Adrenal gland (tissue), 12 donors: Measurements from ENCODE around the gene DOK6. TPM values are rescaled to one million over a fixed set of nuclear protein-coding genes. Genes with fewer than 3 reads are reported as not detected.

Experiments
- DNase-seq, 7 donors: peaks; one replicate each; pipeline ENCODE4 v3.0.0-alpha.2; 2019 to 2020
- H3K27ac ChIP-seq, 5 donors: fragments of 200-600 bp; sonication (generic) in 4 of 5; 1 replicate in 3 of 5; 2 replicates in 2 of 5; pipeline versions ENCODE4 v1.5.1 to v1.8.0; 2016 to 2020; ENCODE audit warnings: mild to moderate bottlenecking in 1 of 5
- H3K27me3 ChIP-seq: fragments of 200-600 bp; 2 replicates; pipeline ENCODE4 v1.8.0; 2021
- H3K36me3 ChIP-seq, 2 donors: fragments of 200-600 bp; replicated peaks in 1 of 2; 1 replicate in 1 of 2; 2 replicates in 1 of 2; pipeline versions ENCODE4 v1.5.1 to v1.8.0; 2018 to 2022
- H3K4me1 ChIP-seq, 2 donors: fragments of 200-600 bp; replicated peaks in 1 of 2; 1 replicate in 1 of 2; 2 replicates in 1 of 2; pipeline versions ENCODE4 v1.5.1 to v1.8.0; 2018 to 2021
- H3K4me3 ChIP-seq, 4 donors: fragments of 200-600 bp; sonication (generic) in 3 of 4; one replicate each; pipeline ENCODE4 v1.5.1; 2016 to 2018
- H3K9me3 ChIP-seq, 3 donors: fragments of 200-600 bp; sonication (generic) in 1 of 3; replicated peaks in 1 of 3; 1 replicate in 2 of 3; 2 replicates in 1 of 3; pipeline versions ENCODE4 v1.5.1 to v1.8.0; 2016 to 2021
- POLR2A ChIP-seq, 2 donors: fragments of 450-650 bp; IDR thresholded peaks; one replicate each; pipeline ENCODE4 v1.6.1; 2017; ENCODE audit warnings: antibody characterized with exemption in 2 of 2, mild to moderate bottlenecking in 2 of 2, moderate library complexity in 1 of 2
- WGBS, 4 donors: extraction: QIAGEN DNeasy Blood & Tissue Kit in 2 of 4; methylation state at CpG; one replicate each; pipeline versions ENCODE4 v1.1.5 to v1.1.7; 2013 to 2017; 5-methylcytosine and 5-hydroxymethylcytosine counted together
- intact Hi-C, 2 donors: fragments of 100-400 bp; cut with DNase I; formaldehyde crosslinking; loops; one replicate each; pipeline versions ENCODE4 v1.14.1 to v1.15.0; 2022 to 2023
- polyA plus RNA-seq, 3 donors: library from polyadenylated mRNA; stranded (reverse); fragments of 200-250 nt in 2 of 3; fragments of 350-450 nt in 1 of 3; fragmentation: Illumina TruSeq in 1 of 3; extraction: RNeasy Lipid Tissue Mini Kit (QIAGEN cat#74804) in 1 of 3; gene quantifications; one replicate each; pipeline ENCODE4 v1.2.3, GENCODE V29; 2013 to 2014
- total RNA-seq, 9 donors: library from RNA; depleted of rRNA in 4 of 9; stranded (reverse); fragments of >200 nt in 4 of 9; fragments of 120-200 nt in 1 of 9; fragmentation: NEBNext Ultra II Directional in 1 of 9; extraction: Animal tissue kit (Norgen Biotek cat#: 25700) in 1 of 9; gene quantifications; one replicate each; pipeline versions ENCODE4 v1.1.0 to v1.2.4, GENCODE V29; 2013 to 2023
- TF ChIP-seq, protein P1 (sequence below), 6 experiments: fragments of 450-650 bp in 4 of 6; fragments of 200-600 bp in 2 of 6; sonication (generic) in 1 of 6; IDR thresholded peaks; 1 replicate in 5 of 6; 2 replicates in 1 of 6; pipeline versions ENCODE4 v1.5.1 to v1.8.0; 2016 to 2021; ENCODE audit warnings: antibody characterized with exemption in 6 of 6, mild to moderate bottlenecking in 2 of 6, moderate library complexity in 1 of 6
- donor health status: healthy with polysubstance abuse.
- donor health status: Bipolar disorder and iron deficiency.
- donor health status: DM: yes; HTN: yes; CAD: no.
- donor health status: DM: no; HTN: no; CAD: no.
- donor health status: DM: no; HTN: no; CAD: no.
- donor health status: DM: yes; HTN: yes; CAD: no.

The DOK6 gene
- total and polyA plus RNA-seq, 12 donors: 0.24 to 4.5 (median 0.76) TPM

- TF ChIP-seq POLR2A (IDR thresholded peaks at IDR 0.05): no peak
- TF ChIP-seq, protein P1, sequence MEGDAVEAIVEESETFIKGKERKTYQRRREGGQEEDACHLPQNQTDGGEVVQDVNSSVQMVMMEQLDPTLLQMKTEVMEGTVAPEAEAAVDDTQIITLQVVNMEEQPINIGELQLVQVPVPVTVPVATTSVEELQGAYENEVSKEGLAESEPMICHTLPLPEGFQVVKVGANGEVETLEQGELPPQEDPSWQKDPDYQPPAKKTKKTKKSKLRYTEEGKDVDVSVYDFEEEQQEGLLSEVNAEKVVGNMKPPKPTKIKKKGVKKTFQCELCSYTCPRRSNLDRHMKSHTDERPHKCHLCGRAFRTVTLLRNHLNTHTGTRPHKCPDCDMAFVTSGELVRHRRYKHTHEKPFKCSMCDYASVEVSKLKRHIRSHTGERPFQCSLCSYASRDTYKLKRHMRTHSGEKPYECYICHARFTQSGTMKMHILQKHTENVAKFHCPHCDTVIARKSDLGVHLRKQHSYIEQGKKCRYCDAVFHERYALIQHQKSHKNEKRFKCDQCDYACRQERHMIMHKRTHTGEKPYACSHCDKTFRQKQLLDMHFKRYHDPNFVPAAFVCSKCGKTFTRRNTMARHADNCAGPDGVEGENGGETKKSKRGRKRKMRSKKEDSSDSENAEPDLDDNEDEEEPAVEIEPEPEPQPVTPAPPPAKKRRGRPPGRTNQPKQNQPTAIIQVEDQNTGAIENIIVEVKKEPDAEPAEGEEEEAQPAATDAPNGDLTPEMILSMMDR (IDR thresholded peaks at IDR 0.05): no peak
- WGBS, 4 donors: 79 to 95% (median 92%) methylated on average over 1 of the region's 1 CpG
Observed at GRCh38 chr18:69447886-69448285, 47.2 kb downstream of the DOK6 start.

GRCh38 chr18:69455125-69455524, 54.4 kb downstream of the DOK6 start:
- Histone ChIP-seq H3K27ac (no peak overlapping the region), H3K27me3 (no peaks in the 10 kb centered on the region), H3K4me3 (no peak overlapping the region), H3K36me3 (no peaks in the 10 kb centered on the region), H3K4me1 (no peaks in the 10 kb centered on the region), H3K9me3 (no peaks in the 10 kb centered on the region)
- DNase-seq: no peak
- WGBS, 4 donors: 28 to 40% (median 36%) methylated on average over 1 of the region's 1 CpG
- intact Hi-C loops: no loop called here
- TF ChIP-seq, protein P1 (IDR thresholded peaks at IDR 0.05): no peak
- no peak for TF ChIP-seq POLR2A (IDR thresholded peaks at IDR 0.05)

More at GRCh38 chr18:69447886-69448285, 47.2 kb downstream of the DOK6 start:
- intact Hi-C loops: no loop called here
- Histone ChIP-seq H3K9me3 (no peaks in the 10 kb centered on the region), H3K4me1 (no peaks in the 10 kb centered on the region), H3K4me3 (no peak overlapping the region), H3K36me3 (no peaks in the 10 kb centered on the region), H3K27ac (no peak overlapping the region), H3K27me3 (no peaks in the 10 kb centered on the region)
- DNase-seq: no peak

DNA sequence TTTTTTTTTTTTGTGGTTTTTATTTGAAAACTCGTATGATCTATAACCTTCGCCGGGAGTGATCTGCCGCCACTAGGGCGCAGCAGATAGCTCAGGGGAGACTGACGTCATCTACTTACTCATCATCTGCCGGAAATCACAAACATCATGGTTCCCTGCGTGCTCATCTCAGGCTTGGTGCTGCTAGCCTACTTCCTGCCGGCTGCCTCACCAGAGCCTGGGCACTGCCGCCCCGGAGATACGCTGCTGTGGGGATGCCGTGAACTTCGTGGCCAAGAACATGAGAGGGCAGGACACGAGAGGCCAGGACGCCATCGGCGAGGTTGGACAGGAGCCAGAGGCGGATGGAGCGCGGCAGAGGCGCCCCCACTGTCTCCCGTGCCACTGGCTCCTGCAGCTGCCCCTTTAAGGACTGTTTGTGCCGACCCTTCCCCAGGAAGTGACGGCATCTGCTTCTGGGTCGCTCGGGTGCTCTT, 68.8 kb downstream of the DOK6 start:
- no peak overlapping the region for H3K27ac ChIP-seq
- no peaks in the 10 kb centered on the region for H3K9me3 ChIP-seq
- TF ChIP-seq, protein P1 (IDR thresholded peaks at IDR 0.05): peak in 2 of 6 experiments; percentile 8 to 10
- no peak for TF ChIP-seq POLR2A (IDR thresholded peaks at IDR 0.05)
- 78 to 85% (median 81%) methylated on average over 26 to 27 of the region's 27 CpGs for WGBS, 4 donors
- H3K36me3 ChIP-seq: no peaks in the 10 kb centered on the region
- intact Hi-C loops: no loop called here
- H3K4me1 ChIP-seq: no peaks in the 10 kb centered on the region
- no peak overlapping the region for H3K4me3 ChIP-seq
- no peak for DNase-seq
- H3K27me3 ChIP-seq: no peaks in the 10 kb centered on the region

GRCh38 chr18:69480460-69480859, 79.8 kb downstream of the DOK6 start:
- TF ChIP-seq POLR2A (IDR thresholded peaks at IDR 0.05): no peak
- TF ChIP-seq, protein P1 (IDR thresholded peaks at IDR 0.05): no peak
- intact Hi-C loops: no loop called here
- no peaks in the 10 kb centered on the region for H3K9me3 ChIP-seq
- no peak overlapping the region for H3K27ac ChIP-seq
- H3K27me3 ChIP-seq: no peaks in the 10 kb centered on the region
- 56 to 81% (median 73%) methylated on average over 5 of the region's 5 CpGs for WGBS, 4 donors
- no peak for DNase-seq
- H3K4me1 ChIP-seq: no peaks in the 10 kb centered on the region
- no peak overlapping the region for H3K4me3 ChIP-seq
- H3K36me3 ChIP-seq: no peaks in the 10 kb centered on the region
